PC-3 (cell line): ENCODE results near the gene CCDC85B.

Experiments
- EZH2phosphoT487 ChIP-seq: fragments of 300-600 bp; sonication (generic); IDR thresholded peaks from 2 replicates; pipeline ENCODE4 v1.6.1; 2018; ENCODE audit warnings: mild to moderate bottlenecking, antibody characterized with exemption, low read length, borderline replicate concordance
- TF ChIP-seq, protein P1 (sequence below): fragments of 300-600 bp; sonication (generic); conservative IDR thresholded peaks from 2 replicates; pipeline ENCODE4 v1.5.1; 2017; ENCODE audit warnings: antibody characterized with exemption, low read depth, mild to moderate bottlenecking, low read length

DNA sequence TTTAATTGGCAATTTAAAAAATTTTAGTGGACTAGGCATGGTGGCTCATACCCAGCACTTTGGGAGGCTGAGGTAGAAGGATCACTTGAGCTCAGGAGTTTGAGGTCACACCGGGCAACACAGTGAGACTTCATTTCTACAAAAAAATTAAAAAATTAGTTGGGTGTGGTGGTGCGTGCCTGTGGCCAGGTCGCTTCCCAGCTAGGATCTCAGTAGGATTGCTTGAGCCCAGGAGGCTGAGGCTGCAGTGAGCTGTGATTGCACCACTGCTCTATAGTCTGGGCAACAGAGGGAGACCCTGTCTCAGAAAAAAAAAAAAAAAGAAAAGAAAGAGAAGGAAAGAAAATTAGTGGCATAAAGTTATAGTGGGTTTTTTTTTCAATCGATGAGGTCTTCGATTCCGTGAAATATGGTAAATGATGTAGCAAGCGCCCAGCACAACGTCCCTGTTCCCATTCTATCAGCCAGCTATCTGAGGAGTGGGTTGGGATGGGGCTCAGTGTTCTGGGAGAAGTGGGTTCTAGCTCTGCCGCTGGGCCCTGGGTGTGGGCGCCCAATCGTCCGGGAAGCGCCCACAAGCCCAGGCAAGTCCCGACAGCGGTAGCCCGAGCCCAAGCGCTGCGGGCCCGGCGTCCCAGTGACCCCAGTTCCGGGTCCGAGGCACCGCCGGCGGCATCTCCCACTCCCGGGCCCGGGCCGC lies 8.3 kb downstream of the CCDC85B start:
- TF ChIP-seq, protein P1, sequence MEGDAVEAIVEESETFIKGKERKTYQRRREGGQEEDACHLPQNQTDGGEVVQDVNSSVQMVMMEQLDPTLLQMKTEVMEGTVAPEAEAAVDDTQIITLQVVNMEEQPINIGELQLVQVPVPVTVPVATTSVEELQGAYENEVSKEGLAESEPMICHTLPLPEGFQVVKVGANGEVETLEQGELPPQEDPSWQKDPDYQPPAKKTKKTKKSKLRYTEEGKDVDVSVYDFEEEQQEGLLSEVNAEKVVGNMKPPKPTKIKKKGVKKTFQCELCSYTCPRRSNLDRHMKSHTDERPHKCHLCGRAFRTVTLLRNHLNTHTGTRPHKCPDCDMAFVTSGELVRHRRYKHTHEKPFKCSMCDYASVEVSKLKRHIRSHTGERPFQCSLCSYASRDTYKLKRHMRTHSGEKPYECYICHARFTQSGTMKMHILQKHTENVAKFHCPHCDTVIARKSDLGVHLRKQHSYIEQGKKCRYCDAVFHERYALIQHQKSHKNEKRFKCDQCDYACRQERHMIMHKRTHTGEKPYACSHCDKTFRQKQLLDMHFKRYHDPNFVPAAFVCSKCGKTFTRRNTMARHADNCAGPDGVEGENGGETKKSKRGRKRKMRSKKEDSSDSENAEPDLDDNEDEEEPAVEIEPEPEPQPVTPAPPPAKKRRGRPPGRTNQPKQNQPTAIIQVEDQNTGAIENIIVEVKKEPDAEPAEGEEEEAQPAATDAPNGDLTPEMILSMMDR, result no peak
- TF ChIP-seq EZH2phosphoT487, result no peak
